Ammon's horn (tissue), 1 donor: ENCODE results near the gene RASGRF2.

Experiments
- DNase-seq: peaks from one replicate; pipeline ENCODE4 v3.0.0-alpha.2; 2016; ENCODE audit warnings: low spot score

The RASGRF2 gene, protein sequence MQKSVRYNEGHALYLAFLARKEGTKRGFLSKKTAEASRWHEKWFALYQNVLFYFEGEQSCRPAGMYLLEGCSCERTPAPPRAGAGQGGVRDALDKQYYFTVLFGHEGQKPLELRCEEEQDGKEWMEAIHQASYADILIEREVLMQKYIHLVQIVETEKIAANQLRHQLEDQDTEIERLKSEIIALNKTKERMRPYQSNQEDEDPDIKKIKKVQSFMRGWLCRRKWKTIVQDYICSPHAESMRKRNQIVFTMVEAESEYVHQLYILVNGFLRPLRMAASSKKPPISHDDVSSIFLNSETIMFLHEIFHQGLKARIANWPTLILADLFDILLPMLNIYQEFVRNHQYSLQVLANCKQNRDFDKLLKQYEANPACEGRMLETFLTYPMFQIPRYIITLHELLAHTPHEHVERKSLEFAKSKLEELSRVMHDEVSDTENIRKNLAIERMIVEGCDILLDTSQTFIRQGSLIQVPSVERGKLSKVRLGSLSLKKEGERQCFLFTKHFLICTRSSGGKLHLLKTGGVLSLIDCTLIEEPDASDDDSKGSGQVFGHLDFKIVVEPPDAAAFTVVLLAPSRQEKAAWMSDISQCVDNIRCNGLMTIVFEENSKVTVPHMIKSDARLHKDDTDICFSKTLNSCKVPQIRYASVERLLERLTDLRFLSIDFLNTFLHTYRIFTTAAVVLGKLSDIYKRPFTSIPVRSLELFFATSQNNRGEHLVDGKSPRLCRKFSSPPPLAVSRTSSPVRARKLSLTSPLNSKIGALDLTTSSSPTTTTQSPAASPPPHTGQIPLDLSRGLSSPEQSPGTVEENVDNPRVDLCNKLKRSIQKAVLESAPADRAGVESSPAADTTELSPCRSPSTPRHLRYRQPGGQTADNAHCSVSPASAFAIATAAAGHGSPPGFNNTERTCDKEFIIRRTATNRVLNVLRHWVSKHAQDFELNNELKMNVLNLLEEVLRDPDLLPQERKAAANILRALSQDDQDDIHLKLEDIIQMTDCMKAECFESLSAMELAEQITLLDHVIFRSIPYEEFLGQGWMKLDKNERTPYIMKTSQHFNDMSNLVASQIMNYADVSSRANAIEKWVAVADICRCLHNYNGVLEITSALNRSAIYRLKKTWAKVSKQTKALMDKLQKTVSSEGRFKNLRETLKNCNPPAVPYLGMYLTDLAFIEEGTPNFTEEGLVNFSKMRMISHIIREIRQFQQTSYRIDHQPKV (N-terminal part only)

DNA sequence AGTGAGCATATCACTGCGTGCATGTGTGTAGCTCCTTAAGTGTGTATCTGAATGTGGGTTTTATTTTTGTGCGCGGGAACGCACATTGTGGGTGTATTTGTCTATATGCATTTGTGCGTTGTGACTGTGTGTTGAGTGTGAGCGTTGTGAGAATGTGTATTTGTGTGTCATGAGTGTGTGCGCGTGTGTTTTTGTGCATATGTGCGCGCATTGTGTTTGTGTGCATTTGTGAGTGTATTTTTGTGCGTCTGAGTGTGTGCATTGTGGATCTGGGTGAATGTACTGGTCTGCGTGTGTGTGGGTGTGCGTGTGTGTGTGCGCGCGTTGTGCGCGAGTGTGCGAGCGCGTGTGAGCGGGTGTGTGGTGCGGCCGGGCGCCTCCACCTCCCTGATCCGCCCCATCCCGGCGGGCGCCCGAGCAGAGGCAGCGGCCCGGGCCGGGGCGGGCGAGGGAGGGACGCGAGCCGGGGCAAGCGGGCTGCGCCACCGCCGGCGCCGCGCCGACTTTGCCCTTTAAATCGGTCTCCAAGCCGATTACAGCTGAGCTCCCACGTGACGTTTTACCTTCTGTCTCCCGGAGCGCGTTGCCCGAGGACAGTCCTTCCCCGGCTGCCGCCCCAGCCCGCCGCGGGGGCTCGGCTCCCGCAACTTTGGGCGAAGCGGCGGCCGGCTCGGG is at the start of gene RASGRF2:
Gene RASGRF2 (plus strand): TSS at position 596 of the 675 bp plus-strand sequence. CDS start 376 bp downstream, outside the sequence.
- peak; percentile 40 for DNase-seq

DNA sequence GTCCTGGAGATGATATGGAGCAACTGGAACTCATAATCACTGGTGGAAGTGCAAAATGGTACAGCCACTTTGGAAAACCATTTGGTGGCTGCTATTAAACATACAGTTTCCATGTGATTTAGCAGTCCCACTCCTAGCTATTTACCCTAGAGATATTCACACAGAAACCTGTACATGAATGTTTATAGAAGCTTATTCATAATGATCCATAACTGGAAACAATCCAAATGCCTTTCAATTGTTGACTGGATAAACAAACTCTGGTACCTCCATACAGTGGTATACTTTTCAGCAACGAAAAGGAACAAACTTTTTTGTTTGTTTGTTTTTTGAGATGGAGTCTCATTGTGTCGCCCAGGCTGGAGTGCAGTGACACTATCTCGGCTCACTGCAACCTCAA is 47.7 kb upstream of the RASGRF2 start:
- no peak for DNase-seq

DNA sequence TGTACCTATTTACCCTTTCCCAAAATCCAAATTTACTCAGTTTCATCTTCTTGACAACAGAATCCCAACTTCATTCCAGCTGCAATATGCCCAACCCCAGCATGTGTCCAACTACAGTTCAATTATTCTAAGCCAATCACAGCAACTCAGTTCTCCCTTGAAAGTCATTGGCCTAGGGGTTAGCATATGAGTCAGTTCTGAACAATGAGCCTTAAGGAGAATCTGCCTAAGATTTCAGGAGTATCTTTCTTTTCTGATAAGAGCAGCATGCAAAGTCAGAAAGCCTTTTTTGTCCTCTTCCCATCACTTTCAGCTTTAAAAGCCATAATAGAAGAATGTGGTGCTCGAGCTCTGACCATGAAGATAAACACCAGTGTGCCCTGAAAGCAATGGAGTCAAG is 44.4 kb upstream of the RASGRF2 start:
- no peak for DNase-seq

DNA sequence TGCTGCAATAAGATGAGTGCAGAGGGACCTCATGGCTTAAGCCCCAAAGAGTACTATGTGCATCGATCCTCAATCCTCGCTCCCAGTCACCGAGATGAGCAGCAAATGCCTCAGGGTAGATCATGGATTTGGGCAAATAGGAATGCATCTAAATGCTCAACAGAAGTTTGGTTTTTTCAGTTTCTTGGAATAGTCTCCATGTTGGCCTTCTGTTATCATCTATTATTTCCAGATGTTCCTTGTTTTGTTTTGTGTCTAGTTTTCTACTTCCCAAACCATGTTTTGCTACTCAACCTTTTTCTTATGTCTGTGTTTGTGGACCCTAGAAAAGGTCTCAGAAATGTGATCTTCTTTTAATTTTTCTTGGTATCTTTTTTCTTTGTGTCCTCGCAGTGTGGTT is 43.5 kb upstream of the RASGRF2 start:
- no peak for DNase-seq

DNA sequence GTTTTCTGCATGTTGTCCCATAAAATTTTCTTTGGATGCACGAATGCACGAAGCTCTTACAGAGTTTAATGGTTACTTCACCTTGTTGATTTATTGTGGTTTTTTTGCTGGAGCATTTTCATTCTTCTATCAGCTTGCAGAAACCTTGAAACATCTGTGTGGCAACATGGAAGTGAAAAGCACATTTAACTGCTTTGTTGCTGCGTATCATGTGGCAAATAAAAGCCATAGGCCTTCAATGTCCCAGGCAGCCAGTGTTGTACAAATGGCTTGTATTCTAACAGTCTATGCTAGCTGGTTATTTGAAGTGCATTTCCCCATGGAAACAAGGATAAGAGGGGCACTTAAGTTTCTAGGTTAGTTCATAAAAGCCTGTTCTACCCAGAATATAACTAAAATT is 42.5 kb upstream of the RASGRF2 start:
- DNase-seq: no peak

DNA sequence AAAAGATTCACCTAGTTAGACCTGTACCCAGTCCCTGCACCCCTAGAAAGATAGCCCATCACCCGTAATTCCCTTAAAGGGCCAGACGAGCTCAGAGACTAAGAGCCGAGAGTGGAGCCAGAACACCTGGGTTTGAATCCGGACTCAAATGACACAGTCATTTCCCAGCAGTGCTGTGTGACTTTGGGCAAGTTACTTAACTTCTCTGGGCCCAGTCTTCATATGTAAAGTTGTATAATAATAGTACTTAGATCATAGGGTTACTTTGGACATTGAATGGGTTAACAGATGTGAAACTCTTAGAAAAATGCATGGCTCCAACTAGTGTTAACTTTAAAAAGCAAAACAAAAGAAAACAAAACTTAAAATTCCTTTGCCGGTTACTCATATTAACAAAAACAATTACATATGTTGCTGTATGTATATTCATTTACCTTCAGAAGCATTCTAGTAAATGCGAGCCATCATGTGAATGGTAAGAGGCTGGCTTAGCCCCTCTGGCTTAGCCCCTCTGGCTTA is 40.4 kb upstream of the RASGRF2 start:
- no peak for DNase-seq

DNA sequence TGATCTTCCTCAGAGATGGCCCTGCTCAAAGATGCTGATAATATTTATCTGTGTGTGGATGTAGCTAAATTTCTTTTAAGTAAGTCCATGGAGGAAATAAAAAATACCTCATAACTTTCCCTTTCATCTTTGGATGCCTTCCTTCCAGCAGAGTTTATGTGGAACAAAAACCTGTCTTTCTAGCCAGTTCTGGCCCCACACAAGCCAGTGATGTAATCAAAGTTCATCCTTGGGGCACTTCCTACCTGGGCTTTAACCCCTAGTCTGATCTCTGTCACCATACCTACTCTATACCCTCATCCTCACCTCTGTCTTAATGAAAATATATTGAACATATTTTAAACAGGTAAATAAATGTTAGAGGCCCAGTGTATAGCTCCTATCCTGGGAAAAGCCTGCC is 39.8 kb upstream of the RASGRF2 start:
- no peak for DNase-seq

DNA sequence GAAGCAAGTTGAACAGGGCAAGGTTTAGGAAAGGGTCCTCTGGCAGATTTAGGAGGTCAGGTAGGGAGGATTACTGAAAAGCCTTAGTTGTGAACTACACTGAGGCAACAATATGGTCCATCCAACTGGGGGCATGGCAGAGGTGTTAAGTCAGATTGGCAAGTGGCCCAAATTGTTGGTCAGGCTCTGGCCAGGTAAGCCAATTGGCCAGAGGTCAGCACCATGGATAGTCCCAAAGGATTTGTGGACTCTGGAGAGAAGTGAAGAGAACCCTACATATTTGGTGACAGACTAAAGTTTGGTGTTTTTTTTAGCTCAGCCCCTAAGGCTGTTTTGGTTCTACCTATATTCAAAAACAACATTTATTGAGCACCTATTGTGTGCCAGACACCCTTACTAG is 39.1 kb upstream of the RASGRF2 start:
- DNase-seq: no peak

DNA sequence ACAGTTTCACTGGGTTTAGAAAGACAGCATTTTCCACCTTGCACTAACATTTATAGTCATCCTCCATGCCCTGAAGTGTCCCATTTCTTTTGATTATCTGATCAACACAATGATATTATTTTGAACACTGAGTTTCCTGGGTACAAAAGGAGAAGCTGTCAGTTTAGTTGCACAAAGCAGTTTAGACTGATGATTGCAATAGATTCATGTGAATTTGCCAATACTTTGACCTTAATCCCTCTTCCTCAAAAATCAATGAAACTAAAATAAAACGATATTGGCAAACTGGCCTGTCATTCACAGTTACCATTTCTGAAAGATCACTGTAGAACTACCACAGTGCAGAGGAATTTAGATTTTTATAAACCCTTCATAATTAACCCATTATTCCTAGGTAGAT is 34.2 kb upstream of the RASGRF2 start:
- no peak for DNase-seq

DNA sequence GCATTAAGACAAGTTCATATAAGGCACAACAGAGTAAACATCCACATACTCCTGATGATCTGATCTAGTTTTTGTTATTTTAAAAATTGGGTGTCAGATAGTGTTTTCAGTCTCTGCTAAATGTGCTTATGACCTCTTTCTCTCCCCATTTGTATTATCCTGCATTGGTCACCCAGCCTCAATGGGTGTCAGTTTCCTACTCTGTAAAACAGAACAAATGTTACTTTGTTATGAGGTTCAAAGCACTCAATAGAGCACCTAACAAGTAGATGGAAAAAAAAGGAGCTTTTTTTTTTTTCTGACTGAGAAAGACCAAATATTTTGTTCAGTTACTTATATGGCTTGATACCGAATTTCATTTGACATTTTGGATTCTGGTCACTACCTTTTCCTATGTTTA is 33.6 kb upstream of the RASGRF2 start:
- no peak for DNase-seq

DNA sequence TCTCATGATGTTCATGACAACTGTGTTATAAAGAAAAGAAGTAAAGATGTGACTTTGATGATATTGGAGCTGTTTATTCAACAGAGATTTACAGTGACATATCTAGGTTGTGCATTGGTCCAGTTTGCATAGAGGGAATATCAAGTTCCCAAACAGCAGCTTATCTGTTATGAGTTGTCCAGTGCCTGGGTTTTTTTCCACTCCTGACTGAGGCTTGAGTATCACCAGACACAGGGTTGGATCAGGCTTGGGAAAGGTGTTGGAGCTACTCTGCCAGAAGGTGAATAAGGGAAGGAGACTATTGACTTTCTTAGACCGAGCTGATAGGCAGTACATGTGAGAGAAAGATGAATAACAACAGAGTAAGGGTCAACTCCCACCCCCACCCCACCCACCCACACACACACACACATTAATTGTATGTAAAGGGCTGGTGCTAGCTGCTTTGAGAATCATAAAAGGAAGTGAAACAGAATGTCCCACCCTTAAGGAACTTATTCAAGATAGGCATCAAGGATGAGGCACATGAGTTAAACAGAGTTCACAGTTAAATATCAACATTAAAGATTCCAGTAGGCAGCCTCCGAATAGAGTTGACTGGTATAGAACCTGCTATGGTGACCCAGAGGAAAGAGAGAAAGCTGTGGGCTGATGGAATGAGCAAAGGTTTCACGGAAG is 33.0 kb upstream of the RASGRF2 start:
- DNase-seq: no peak

DNA sequence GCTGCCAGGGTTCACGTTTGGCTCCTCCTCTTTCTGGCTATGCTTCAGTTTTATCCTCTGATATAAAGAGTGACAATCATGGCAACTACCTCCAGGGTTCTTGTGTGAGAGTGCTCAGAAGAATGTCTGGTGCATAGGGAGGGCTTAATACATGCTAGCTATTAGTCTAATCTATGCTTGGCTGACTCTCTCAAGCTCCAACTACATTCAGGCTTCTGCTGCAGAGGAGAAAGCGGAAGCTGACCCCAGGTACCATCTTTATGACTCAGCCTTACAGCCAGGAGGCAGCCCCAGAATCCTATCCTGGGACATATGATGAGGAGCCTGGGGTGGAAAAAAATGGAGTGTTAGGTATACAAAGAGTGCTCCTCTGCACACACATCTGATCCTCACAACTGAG is 32.1 kb upstream of the RASGRF2 start:
- no peak for DNase-seq

DNA sequence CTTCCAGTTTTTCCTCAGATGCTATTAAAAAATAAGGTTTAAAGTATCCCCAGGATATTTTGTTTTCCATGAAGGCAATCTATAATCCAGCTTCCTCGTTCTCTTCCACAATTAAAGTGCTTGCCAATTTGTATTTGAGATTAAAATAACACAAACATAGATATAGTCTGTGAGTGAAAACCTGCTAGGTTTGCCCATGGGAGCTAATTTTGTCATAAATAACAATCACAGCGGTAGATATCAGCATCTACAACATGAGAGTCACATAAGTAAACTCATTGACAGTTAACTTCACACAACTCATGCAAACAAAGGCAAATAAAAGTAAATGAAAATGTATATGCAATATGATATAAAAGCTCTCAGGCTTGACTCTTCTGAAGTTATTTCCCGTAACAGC is 29.2 kb upstream of the RASGRF2 start:
- DNase-seq: no peak

DNA sequence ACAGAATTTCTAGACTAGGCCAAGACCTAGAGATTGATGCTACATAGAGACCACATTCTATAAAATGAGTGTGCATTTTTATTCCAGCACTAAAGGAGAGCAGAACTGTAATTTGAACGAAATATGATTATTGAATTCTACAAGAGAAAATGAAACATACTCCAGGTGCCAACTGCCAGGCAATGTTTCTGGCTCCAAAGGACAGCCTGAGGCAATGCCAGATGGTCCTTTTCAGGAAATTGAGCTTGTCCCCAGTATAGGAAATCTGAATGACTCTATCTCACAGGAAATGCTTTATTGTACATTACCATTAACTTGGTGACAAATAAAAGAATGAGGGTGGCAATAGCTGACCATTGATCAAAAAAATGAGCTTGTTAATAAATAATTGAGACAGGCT is 28.8 kb upstream of the RASGRF2 start:
- DNase-seq: peak; percentile 12

DNA sequence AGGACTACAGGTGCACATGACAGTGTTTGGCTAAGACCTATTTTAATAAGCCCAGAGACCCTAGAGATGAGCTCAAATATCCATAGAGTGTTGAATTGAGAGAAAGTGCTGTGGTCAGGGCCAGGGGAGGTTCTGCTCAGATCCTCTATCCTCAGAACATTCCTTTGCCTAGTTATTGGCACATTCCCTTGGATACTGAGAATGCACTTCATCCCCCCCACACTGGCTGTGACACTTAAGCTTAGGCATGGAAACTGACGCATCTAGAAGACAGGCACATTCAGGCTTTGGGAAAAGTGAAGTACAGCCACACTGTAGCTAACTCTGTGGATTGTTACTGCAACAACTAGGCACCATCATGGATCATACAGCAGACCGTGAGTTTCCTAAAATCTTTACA is 27.1 kb upstream of the RASGRF2 start:
- no peak for DNase-seq

DNA sequence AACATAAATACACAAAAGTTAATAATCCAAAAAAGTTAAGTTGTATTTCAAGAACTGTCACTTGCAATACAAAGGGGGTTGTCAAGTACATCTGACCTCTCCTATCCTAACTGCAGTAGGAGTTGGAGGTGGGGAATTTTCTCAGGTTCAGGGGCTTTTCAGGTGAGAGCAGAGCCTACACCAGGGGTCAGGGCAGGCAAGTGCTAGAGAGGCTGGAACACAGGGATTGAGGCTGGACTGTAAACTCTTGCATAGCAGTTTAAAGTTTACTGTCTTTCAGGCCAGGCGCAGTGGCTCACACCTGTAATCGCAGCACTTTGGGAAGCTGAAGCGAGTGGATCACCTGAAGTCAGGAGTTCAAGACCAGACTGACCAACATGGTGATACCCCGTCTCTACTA is 25.4 kb upstream of the RASGRF2 start:
- no peak for DNase-seq

DNA sequence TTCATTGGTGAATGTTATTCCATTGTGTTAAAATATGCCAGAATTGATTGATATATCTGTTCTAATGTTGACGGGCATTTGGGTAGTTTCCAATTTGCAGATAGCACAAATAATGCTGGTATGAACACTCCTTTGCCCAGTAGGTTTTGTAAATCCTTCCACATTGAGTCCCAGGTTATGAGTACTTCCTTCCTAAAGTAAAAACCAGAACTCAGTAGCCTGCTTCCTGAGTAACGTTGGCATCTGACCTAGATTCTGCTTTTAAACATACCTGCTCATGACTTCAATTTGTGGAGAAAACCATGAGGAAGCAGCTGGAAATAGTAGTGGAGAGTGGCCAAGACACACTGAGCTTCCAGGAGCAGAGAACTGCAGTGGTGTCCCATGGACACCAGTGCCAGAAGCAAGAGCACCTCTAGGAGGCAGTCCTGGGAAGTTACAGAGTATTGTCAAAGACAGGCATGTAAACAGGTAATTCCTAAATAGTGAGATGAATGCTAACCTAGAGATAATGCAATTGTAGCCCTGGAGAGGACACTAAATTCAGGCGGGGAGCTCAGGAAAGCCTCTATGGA is 24.3 kb upstream of the RASGRF2 start:
- no peak for DNase-seq

DNA sequence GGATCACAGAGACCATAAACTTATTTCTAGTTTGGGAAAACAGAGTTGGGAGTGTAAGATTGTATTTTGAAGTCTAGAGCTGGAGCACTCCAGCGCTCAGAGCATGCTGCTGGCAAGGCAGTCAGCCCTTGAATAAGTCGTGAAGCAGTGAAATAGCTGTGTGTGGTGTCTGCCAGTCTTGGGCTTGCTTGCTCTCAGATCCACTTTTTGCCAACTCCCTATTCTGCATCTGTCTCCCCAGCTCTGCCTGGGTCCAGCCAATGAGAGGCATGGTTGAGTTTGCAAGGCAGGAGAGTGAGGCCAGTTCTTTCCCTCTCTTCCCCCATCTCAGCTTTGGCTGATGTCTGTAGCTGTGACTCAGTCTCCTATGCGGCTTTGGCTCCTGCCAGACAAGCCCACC is 23.3 kb upstream of the RASGRF2 start:
- no peak for DNase-seq

DNA sequence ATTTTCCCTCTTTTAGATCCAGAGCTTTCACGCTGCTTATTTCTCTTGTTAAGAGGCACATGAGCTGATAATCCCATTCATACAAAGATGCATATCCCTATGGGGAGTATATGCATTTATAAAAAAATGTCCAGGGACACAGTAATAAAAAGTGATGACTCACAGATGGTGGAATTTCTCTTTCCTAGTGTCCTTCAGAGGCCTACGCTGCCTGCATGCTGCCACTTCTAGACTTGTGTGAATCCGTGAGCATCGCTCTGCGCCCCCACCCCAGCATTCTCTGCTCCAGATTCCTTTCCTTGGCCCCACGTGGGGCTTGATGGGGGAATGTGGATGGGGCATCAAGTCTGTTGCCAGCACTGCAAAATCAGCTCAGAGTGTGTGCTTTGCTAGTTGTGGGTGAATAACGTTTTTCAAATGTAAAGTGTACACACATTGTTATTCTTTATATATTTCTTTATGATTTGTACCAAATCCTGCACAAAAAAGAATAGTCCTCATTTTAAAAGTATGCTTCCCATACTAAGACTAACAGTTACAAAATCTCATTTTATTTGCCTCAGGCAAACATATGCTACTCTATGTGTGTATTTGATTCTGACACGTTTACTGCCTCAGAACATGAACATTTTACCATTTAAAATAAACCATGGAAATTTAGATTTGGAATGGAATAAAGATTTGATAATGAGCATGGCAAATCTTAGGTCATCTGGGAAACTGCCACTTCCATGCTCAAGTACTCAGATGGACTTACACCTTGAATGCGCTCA is 22.4 kb upstream of the RASGRF2 start:
- no peak for DNase-seq

DNA sequence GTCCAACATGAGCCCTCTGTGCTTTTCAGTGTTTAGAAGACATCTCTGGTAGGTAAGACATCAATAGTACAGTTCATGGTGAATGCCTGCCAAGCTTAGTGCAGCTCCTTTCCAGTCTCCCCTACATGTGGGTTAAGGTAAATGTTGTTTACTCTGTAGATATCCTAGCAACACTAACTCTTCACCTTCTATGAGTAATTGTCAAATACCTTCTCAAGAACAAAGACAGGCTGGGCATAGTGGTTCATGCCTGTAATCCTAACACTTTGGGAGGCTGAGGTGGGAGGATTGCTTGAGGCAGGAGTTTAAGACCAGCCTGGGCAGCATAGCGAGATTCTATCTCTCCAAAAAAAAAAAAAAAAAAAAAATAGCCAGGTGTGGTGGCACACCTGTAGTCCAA is 18.7 kb upstream of the RASGRF2 start:
- no peak for DNase-seq
